Lung (tissue), 12 donors: ENCODE data around the gene AIFM3. TPM values are rescaled to one million over a fixed set of nuclear protein-coding genes. Genes with fewer than 3 reads are reported as not detected.
"Not testable (repeated sequence)": the region's sequence is repeated elsewhere in the genome, so short reads cannot be mapped to it uniquely, and the experiment has no call there.

Source experiments
- ATAC-seq: fragments of 200-7000 bp; cut with Tn5 transposase; one replicate; pipeline ENCODE4 v1.9.1; 2020; ENCODE audit warnings: moderate number of reproducible peaks; ENCODE audit not compliant: insufficient read depth, low FRiP score
- DNase-seq, 3 donors: peaks; one replicate each; pipeline ENCODE4 v3.0.0-alpha.2; 2013 to 2017
- H3K27ac ChIP-seq, 2 donors: one replicate each; pipeline ENCODE4 v1.5.1; 2013; ENCODE audit warnings: mild to moderate bottlenecking in 2 of 2, moderate library complexity in 2 of 2, control low read depth in 1 of 2, inconsistent platforms in 1 of 2, low read depth in 1 of 2, low read length in 1 of 2
- H3K27me3 ChIP-seq, 3 donors: one replicate each; pipeline ENCODE4 v1.5.1; 2013; ENCODE audit warnings: low read length in 2 of 3; ENCODE audit not compliant: control insufficient read depth in 3 of 3, insufficient read depth in 3 of 3
- H3K36me3 ChIP-seq, 4 donors: one replicate each; pipeline ENCODE4 v1.5.1; 2013; ENCODE audit warnings: low read length in 4 of 4, mild to moderate bottlenecking in 1 of 4, moderate library complexity in 1 of 4; ENCODE audit not compliant: control insufficient read depth in 4 of 4, insufficient read depth in 4 of 4
- H3K4me1 ChIP-seq, 5 donors: one replicate each; pipeline ENCODE4 v1.5.1; 2013; ENCODE audit warnings: low read length in 5 of 5, mild to moderate bottlenecking in 2 of 5, moderate library complexity in 1 of 5; ENCODE audit not compliant: control insufficient read depth in 5 of 5, insufficient read depth in 5 of 5
- H3K4me3 ChIP-seq: one replicate; pipeline ENCODE4 v1.5.1; 2013; ENCODE audit warnings: mild to moderate bottlenecking, control low read depth, moderate library complexity
- H3K9ac ChIP-seq, 2 donors: one replicate each; pipeline ENCODE4 v1.5.1; 2013; ENCODE audit warnings: low read length in 2 of 2, control low read depth in 1 of 2; ENCODE audit not compliant: insufficient read depth in 1 of 2
- H3K9me3 ChIP-seq, 4 donors: one replicate each; pipeline ENCODE4 v1.5.1; 2013; ENCODE audit warnings: low read length in 3 of 4, mild to moderate bottlenecking in 1 of 4, moderate library complexity in 1 of 4; ENCODE audit not compliant: control insufficient read depth in 4 of 4, insufficient read depth in 3 of 4
- WGBS, 2 donors: extraction: QIAGEN DNeasy Blood & Tissue Kit; methylation state at CpG; one replicate each; pipeline ENCODE4 v1.1.7; 2013; 5-methylcytosine and 5-hydroxymethylcytosine counted together
- polyA plus RNA-seq, 2 donors: library from polyadenylated mRNA; stranded (reverse); fragments of 200-250 nt; gene quantifications; one replicate each; pipeline ENCODE4 v1.2.1, GENCODE V29; 2013
- total RNA-seq, 2 donors: library from RNA; depleted of rRNA in 1 of 2; stranded (reverse); fragments of >200 nt in 1 of 2; gene quantifications; one replicate each; pipeline ENCODE4 v1.2.1, GENCODE V29; 2014 to 2021
- TF ChIP-seq, protein P1 (sequence below): IDR thresholded peaks from 2 replicates; pipeline ENCODE4 v1.5.1; 2012; ENCODE audit warnings: mild to moderate bottlenecking; ENCODE audit errors: control extremely low read depth, extremely low read depth
- donor health status: control.
- donor health status: control.
- donor health status: Bipolar disorder and iron deficiency.
- donor health status: healthy.
- donor health status: DM: yes; HTN: yes; CAD: no.

AIFM3 gene
- total and polyA plus RNA-seq, 4 donors, result 0.48 to 7.5 (median 4.8) TPM

DNA sequence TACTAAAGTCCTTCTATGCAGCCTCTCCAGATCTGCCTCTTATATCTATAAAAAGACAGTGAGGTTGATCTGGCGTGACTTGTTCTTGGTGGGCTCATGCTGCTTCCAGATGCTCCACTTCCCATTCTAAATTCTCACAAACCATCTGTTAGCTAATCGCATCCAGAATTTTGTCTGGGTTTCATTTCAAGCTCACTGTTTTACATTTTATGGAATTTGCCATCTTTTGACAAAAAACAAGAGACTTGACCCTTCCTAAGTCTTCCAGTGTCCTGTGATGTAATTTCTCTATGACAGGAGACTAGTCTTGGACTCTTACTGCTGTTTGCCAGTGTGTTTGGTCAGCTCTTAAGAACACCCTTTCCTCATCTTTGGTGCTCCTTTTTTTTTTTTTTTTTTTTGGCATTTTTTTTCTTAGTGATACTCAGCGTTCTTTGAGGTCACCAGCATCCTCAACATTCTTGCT is 26.8 kb upstream of the AIFM3 start:
- Histone ChIP-seq H3K36me3 (peaks cover under 1 to 8% (median 5%) of the 10 kb centered on the region in 4 donors), H3K4me3 (no peak overlapping the region), H3K9ac (no peak overlapping the region), H3K27me3 (no peaks in the 10 kb centered on the region), H3K4me1 (peaks cover 0 to 19% (median 6%) of the 10 kb centered on the region in 5 donors), H3K9me3 (no peaks in the 10 kb centered on the region), H3K27ac (no peak overlapping the region)
- WGBS, 2 donors, result 61 to 73% methylated on average over 3 of the region's 3 CpGs
- ATAC-seq (no peak), DNase-seq (no peak)
- TF ChIP-seq, protein P1, sequence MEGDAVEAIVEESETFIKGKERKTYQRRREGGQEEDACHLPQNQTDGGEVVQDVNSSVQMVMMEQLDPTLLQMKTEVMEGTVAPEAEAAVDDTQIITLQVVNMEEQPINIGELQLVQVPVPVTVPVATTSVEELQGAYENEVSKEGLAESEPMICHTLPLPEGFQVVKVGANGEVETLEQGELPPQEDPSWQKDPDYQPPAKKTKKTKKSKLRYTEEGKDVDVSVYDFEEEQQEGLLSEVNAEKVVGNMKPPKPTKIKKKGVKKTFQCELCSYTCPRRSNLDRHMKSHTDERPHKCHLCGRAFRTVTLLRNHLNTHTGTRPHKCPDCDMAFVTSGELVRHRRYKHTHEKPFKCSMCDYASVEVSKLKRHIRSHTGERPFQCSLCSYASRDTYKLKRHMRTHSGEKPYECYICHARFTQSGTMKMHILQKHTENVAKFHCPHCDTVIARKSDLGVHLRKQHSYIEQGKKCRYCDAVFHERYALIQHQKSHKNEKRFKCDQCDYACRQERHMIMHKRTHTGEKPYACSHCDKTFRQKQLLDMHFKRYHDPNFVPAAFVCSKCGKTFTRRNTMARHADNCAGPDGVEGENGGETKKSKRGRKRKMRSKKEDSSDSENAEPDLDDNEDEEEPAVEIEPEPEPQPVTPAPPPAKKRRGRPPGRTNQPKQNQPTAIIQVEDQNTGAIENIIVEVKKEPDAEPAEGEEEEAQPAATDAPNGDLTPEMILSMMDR, result no peak

DNA sequence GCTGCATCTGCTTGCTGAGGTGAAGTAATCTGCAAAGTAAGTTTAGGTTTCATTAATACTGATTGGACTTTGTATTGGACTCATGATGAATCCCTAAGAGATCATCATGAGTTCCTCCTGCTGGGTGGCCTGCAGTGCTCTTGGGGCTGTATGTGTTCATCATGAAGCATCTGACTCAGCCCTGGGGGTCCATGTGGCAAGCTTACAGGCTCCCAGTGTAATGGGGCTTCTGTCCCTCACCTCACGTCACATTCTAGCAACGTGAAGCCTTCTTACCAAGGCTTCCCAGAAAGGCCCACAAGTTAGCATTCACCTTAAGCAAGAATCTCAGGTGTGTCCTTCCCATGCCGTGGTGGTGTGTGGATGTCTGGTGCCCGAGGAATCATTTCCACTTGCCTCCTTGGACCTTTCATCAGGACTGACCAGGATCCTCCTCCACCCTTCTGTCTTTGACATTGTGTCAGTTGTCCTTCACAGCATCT is 26.1 kb upstream of the AIFM3 start:
- Histone ChIP-seq H3K36me3 (peaks cover 0 to 6% (median 4%) of the 10 kb centered on the region in 4 donors), H3K4me1 (peaks cover 0 to 24% (median 6%) of the 10 kb centered on the region in 5 donors), H3K27me3 (no peaks in the 10 kb centered on the region), H3K27ac (no peak overlapping the region), H3K9me3 (no peaks in the 10 kb centered on the region), H3K4me3 (no peak overlapping the region), H3K9ac (no peak overlapping the region)
- TF ChIP-seq, protein P1, result no peak
- ATAC-seq (no peak), DNase-seq (no peak)
- 87 to 90% methylated on average over 4 of the region's 4 CpGs for WGBS, 2 donors

GRCh38 chr22:20942203-20942902 is 24.7 kb upstream of the AIFM3 start:
- not testable (repeated sequence) for H3K27me3 ChIP-seq, H3K9ac ChIP-seq, H3K36me3 ChIP-seq, H3K27ac ChIP-seq, H3K4me3 ChIP-seq, ATAC-seq, H3K9me3 ChIP-seq, DNase-seq
- 89% methylated on average over 7 of the region's 7 CpGs for WGBS, 2 donors
- H3K4me1 ChIP-seq, result peaks cover 0 to 16% (median 6%) of the 10 kb centered on the region in 5 donors

GRCh38 chr22:20943104-20943933 is 23.7 kb upstream of the AIFM3 start:
- no peak overlapping the region for H3K9ac ChIP-seq
- DNase-seq (no peak), ATAC-seq (no peak)
- no peaks in the 10 kb centered on the region for H3K27me3 ChIP-seq
- TF ChIP-seq, protein P1, result no peak
- H3K36me3 ChIP-seq, result peaks cover 0 to 1% (median 0%) of the 10 kb centered on the region in 4 donors
- no peak overlapping the region for H3K4me3 ChIP-seq
- peaks cover 0 to 18% (median 6%) of the 10 kb centered on the region in 5 donors for H3K4me1 ChIP-seq
- no peaks in the 10 kb centered on the region for H3K9me3 ChIP-seq
- no peak overlapping the region for H3K27ac ChIP-seq
- 91 to 95% methylated on average over 8 of the region's 8 CpGs for WGBS, 2 donors
